ENCODE results near the gene GPR107. TPM values are rescaled to one million over a fixed set of nuclear protein-coding genes. Genes with fewer than 3 reads are reported as not detected.

GPR107 gene
- total and polyA plus RNA-seq, 2 of the 8 experiments (the other 6 are each of a cell fraction or from before 2014, with no cell fraction given), result 19.3 to 30.7 TPM

- no peak overlapping the region for H2BK120ac ChIP-seq (replicated peaks; ENCODE audit: low read depth, low read length)
- ChIA-PET CTCF (ENCODE audit: partially characterized antibody) (interaction anchor here (0.6 to 2.6 kb wide), 12 partner anchors 8 to 1412 kb away, joined by 3 to 9 read pairs (median 3); no protein-coding TSS in a partner anchor), POLR2A (ENCODE audit: partially characterized antibody) (interaction anchor here (0.6 to 1.0 kb wide), 2 partner anchors 13 to 20 kb away, joined by 3 read pairs; no protein-coding TSS in a partner anchor)
- no peak overlapping the region for H2BK5ac ChIP-seq (ENCODE audit: low read depth, low read length)
- H4K8ac ChIP-seq (ENCODE audit: extremely low read depth, insufficient read depth, low read length), result no peak overlapping the region
- H2AFZ ChIP-seq (ENCODE audit: low read length), result no peak overlapping the region
- H3K4me2 ChIP-seq (ENCODE audit: insufficient read depth in 1 of 2, low read depth in 2 of 2, low read length in 2 of 2), result no peak overlapping the region
- H3K14ac ChIP-seq (ENCODE audit: insufficient read length), result no peak overlapping the region
- TF ChIP-seq GTF2F1 (IDR thresholded peaks at IDR 0.05; ENCODE audit: borderline replicate concordance, low read depth, low read length) (no peak), RNF2 (IDR thresholded peaks at IDR 0.05; ENCODE audit: borderline replicate concordance, low read depth, low read length, missing control alignments, poor library complexity, severe bottlenecking) (no peak), SIN3A (conservative IDR thresholded peaks at IDR 0.05 in 1 of 2, IDR thresholded peaks at IDR 0.05 in 1 of 2; ENCODE audit: low read depth in 1 of 2, low read length in 2 of 2) (no peak), CHD2 (IDR thresholded peaks at IDR 0.05; ENCODE audit: low read length) (no peak), SAP30 (IDR thresholded peaks at IDR 0.05; ENCODE audit: insufficient read depth, insufficient replicate concordance, low read length) (no peak), CBX8 (IDR thresholded peaks at IDR 0.05; ENCODE audit: borderline replicate concordance, low read depth, low read length) (no peak), ASH2L (IDR thresholded peaks at IDR 0.05; ENCODE audit: low read length) (no peak), TAF7 (optimal IDR thresholded peaks at IDR 0.05; ENCODE audit: borderline replicate concordance, low read depth, low read length) (no peak), TBP (IDR thresholded peaks at IDR 0.05; ENCODE audit: low read depth, low read length) (no peak)
- FAIRE-seq (no peak), DNase-seq (ENCODE audit: low read depth in 1 of 2, low spot score in 2 of 2) (no peak)
- no peak overlapping the region for H3K4ac ChIP-seq (replicated peaks; ENCODE audit: insufficient read length, low read depth, low read length)
- H3K9ac ChIP-seq (replicated peaks in 1 of 4; ENCODE audit: extremely low read depth in 1 of 4, low read depth in 3 of 4, low read length in 3 of 4), result no peak overlapping the region
- H3K4me3 ChIP-seq (ENCODE audit: extremely low read depth in 1 of 4, insufficient read depth in 2 of 4, low read depth in 3 of 4, low read length in 4 of 4), result no peak overlapping the region
- H3K36me3 ChIP-seq (ENCODE audit: control insufficient read depth in 2 of 4, insufficient read depth in 4 of 4, low read length in 3 of 4), result no peaks in the 10 kb centered on the region
- H2BK15ac ChIP-seq (ENCODE audit: low read length), result no peak overlapping the region
- no peak overlapping the region for H2BK20ac ChIP-seq (ENCODE audit: low read length)
- no peak overlapping the region for H4K5ac ChIP-seq (ENCODE audit: insufficient read length, low read depth, low read length)
- peaks cover 0 to 5% (median 3%) of the 10 kb centered on the region in 4 experiments; a peak in 4 of 7 replicates for H3K4me1 ChIP-seq (replicated peaks in 1 of 4; ENCODE audit: control insufficient read depth in 3 of 4, insufficient read depth in 4 of 4, low read length in 3 of 4)
- H3K56ac ChIP-seq (replicated peaks; ENCODE audit: insufficient read length, low read depth, low read length), result no peak overlapping the region
- H3K79me2 ChIP-seq (ENCODE audit: control insufficient read depth in 1 of 2, insufficient read depth in 2 of 2, low read length in 2 of 2), result no peaks in the 10 kb centered on the region
- H3K27ac ChIP-seq (ENCODE audit: low read depth, low read length), result no peak overlapping the region
- no peaks in the 10 kb centered on the region for H3K27me3 ChIP-seq (replicated peaks in 1 of 4; ENCODE audit: control insufficient read depth in 3 of 4, extremely low read depth in 1 of 4, insufficient read depth in 3 of 4, low read length in 3 of 4)
- no peaks in the 10 kb centered on the region for H3K9me3 ChIP-seq (ENCODE audit: insufficient read depth in 2 of 2, low read depth in 1 of 2, low read length in 1 of 2)
- no peaks in the 10 kb centered on the region for H3K23me2 ChIP-seq (ENCODE audit: low read depth, low read length)
- H3K23ac ChIP-seq (ENCODE audit: insufficient read length), result no peak overlapping the region
- H4K20me1 ChIP-seq (replicated peaks in 1 of 2; ENCODE audit: control insufficient read depth in 1 of 2, insufficient read depth in 2 of 2, low read length in 2 of 2), result no peaks in the 10 kb centered on the region
- no peak overlapping the region for H2AK5ac ChIP-seq (ENCODE audit: low read depth, low read length)
- no peak overlapping the region for H4K91ac ChIP-seq (replicated peaks; ENCODE audit: insufficient read length, low read length)
- no peaks in the 10 kb centered on the region for H3K79me1 ChIP-seq (ENCODE audit: low read depth, low read length)
- no peak overlapping the region for H3K18ac ChIP-seq (ENCODE audit: extremely low read depth, low read length)
- 86% methylated on average over 5 of the region's 5 CpGs; no CpG with 5 or more reads in 1 of the 2 experiments for WGBS, 2 experiments (ENCODE audit: extremely low coverage in 1 of 2, insufficient coverage in 1 of 2, insufficient read length in 1 of 2, insufficient replicate concordance in 2 of 2, low coverage in 1 of 2, low lambda C conversion rate in 2 of 2, missing lambda C conversion rate in 1 of 2)
- no peak overlapping the region for H2BK12ac ChIP-seq (ENCODE audit: low read depth, low read length)
These were observed 95.3 kb downstream of the GPR107 start for GRCh38 chr9:130149031-130149430.
